ENCODE results near the gene PTP4A2. TPM values are rescaled to one million over a fixed set of nuclear protein-coding genes. Genes with fewer than 3 reads are reported as not detected.

The PTP4A2 gene
- 158 and 317 TPM in 2 replicates for total RNA-seq

DNA sequence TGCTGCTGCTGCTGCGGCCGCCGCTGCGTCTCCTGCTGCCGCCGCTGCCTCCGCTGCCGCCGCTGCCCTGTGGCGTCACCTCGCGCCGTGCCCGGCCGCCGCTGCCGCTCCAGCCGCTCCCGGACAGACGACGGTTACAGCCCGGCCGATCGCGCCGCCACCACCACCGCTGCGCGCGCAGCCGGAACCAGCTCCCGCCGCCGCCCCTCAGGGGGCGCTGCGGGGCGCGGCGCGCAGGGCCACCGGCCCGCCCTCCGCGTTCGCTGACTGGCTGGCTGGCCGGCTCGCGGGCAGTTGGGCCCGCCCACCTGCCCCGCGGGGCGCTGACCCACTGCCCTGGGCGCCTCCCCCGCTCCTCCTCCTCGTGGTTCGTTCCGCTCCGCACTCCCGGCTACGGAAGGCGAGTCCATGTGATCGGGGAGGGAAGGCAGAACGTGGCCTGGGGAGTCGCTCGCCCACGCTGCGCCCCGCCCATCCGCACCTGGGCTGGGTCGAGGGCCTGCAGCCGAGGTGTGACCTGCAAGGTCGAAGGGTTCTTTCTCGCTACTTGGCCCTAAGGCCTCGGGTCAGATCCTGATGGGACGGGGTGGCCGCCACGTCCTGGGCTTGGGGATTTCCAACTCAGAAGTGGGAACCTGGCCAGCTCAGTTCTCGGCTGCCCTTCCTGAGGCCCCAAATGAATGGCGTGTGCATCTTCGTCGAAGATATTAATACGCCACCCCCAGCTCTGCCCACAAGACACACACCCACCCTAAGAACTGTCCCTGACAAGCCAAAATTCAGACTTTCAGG is at the start of gene PTP4A2:
Gene PTP4A2 (minus strand): TSS at position 185 of the 792 bp plus-strand sequence. CDS start 19,303 bp downstream, outside the sequence.

Other genes with a start within 250 kb of the PTP4A2 start
- gene COL16A1, start 234.4 kb downstream of the PTP4A2 start, total RNA-seq: 0.32 and 1.0 TPM in 2 replicates
- 0.16 and 1.1 TPM in 2 replicates for gene ADGRB2, start 174.0 kb downstream of the PTP4A2 start, total RNA-seq
- 2.8 and 6.3 TPM in 2 replicates for gene SPOCD1, start 122.3 kb downstream of the PTP4A2 start, total RNA-seq
- 50.5 and 93.7 TPM in 2 replicates for gene KHDRBS1, start 75.5 kb upstream of the PTP4A2 start, total RNA-seq
- gene TMEM39B, start 134.6 kb upstream of the PTP4A2 start, total RNA-seq: 9.2 and 13.5 TPM in 2 replicates
- gene KPNA6, start 169.7 kb upstream of the PTP4A2 start, total RNA-seq: 18.9 and 39.8 TPM in 2 replicates
- 54.2 and 71.9 TPM in 2 replicates for gene TXLNA, start 241.3 kb upstream of the PTP4A2 start, total RNA-seq

Data from bladder microvascular endothelial cell (primary cell).